CD4-positive, alpha-beta memory T cell (primary cell): ENCODE measurements around the gene TINAGL1. TPM values are rescaled to one million over a fixed set of nuclear protein-coding genes. Genes with fewer than 3 reads are reported as not detected.

ENCODE experiments used
- CTCF ChIA-PET: fragments of 350-600 bp; sonication (Branson Sonifier 250); formaldehyde crosslinking; loops from one replicate; lab custom pipeline; 2021; ENCODE audit warnings: inconsistent platforms; ENCODE audit not compliant: partially characterized antibody; lab: Charles Lee
- POLR2A ChIA-PET: fragments of 350-600 bp; sonication (Branson Sonifier 250); formaldehyde crosslinking; loops from one replicate; lab custom pipeline; 2021; ENCODE audit not compliant: partially characterized antibody; lab: Charles Lee
- DNase-seq, 5 donors: peaks; one replicate each; pipeline versions ENCODE4 v3.0.0 to v3.0.0-alpha.2; 2020 to 2022; ENCODE audit warnings: mixed read lengths in 1 of 5
- H3K27ac ChIP-seq: one replicate; pipeline ENCODE4 v1.7.0; 2013; ENCODE audit warnings: low read depth, low read length
- H3K27me3 ChIP-seq: 2 replicates; pipeline ENCODE4 v1.7.0; 2013; ENCODE audit warnings: mild to moderate bottlenecking, low read length, moderate library complexity; ENCODE audit not compliant: insufficient read depth
- H3K36me3 ChIP-seq: 2 replicates; pipeline ENCODE4 v1.7.0; 2013; ENCODE audit warnings: mild to moderate bottlenecking, low read length, moderate library complexity; ENCODE audit not compliant: insufficient read depth
- H3K4me1 ChIP-seq: 2 replicates; pipeline ENCODE4 v1.7.0; 2013; ENCODE audit warnings: mild to moderate bottlenecking, low read length, moderate library complexity; ENCODE audit not compliant: insufficient read depth
- H3K4me3 ChIP-seq, 2 donors: one replicate each; pipeline ENCODE4 v1.7.0; 2013; ENCODE audit warnings: low read length in 2 of 2, mild to moderate bottlenecking in 1 of 2
- H3K9me3 ChIP-seq, 2 donors: one replicate each; pipeline ENCODE4 v1.7.0; 2013; ENCODE audit warnings: low read length in 2 of 2, control low read depth in 1 of 2; ENCODE audit not compliant: control insufficient read depth in 1 of 2
- H3K27ac Mint-ChIP-seq, 7 donors: one replicate each; pipeline ENCODE4 v1.8.0; 2020 to 2021; ENCODE audit warnings: mixed read lengths in 7 of 7, mild to moderate bottlenecking in 6 of 7, inconsistent platforms in 3 of 7, moderate library complexity in 3 of 7
- H3K27me3 Mint-ChIP-seq, 2 donors: one replicate each; pipeline ENCODE4 v1.8.0; 2020 to 2021; ENCODE audit warnings: mixed read lengths in 2 of 2
- H3K36me3 Mint-ChIP-seq, 2 donors: one replicate each; pipeline ENCODE4 v1.8.0; 2020 to 2021; ENCODE audit warnings: mixed read lengths in 2 of 2, inconsistent platforms in 1 of 2, mild to moderate bottlenecking in 1 of 2
- H3K4me1 Mint-ChIP-seq, 4 donors: one replicate each; pipeline ENCODE4 v1.8.0; 2020 to 2021; ENCODE audit warnings: mixed read lengths in 4 of 4, mild to moderate bottlenecking in 1 of 4
- H3K4me3 Mint-ChIP-seq, 8 donors: one replicate each; pipeline ENCODE4 v1.8.0; 2020 to 2021; ENCODE audit warnings: mixed read lengths in 8 of 8, mild to moderate bottlenecking in 7 of 8, moderate library complexity in 6 of 8, inconsistent platforms in 3 of 8
- H3K9me3 Mint-ChIP-seq, 8 donors: one replicate each; pipeline ENCODE4 v1.8.0; 2020 to 2021; ENCODE audit warnings: mixed read lengths in 8 of 8, mild to moderate bottlenecking in 5 of 8, inconsistent platforms in 3 of 8, moderate library complexity in 1 of 8
- intact Hi-C: fragments of 100-400 bp; cut with micrococcal nuclease; formaldehyde crosslinking; loops from one replicate; pipeline ENCODE4 v1.15.1; 2023
- polyA plus RNA-seq, 2 donors: library from polyadenylated mRNA; unstranded; fragments of 300-500 nt; fragmentation: Illumina TruSeq; gene quantifications; one replicate each; pipeline ENCODE4 v1.2.3, GENCODE V29; 2021
- total RNA-seq, 2 experiments: library from RNA; stranded (reverse); gene quantifications; one replicate each; pipeline ENCODE4 v1.2.3, GENCODE V29; 2021

The TINAGL1 gene
- total and polyA plus RNA-seq, 4 experiments from 2014 or later: not detected

DNA sequence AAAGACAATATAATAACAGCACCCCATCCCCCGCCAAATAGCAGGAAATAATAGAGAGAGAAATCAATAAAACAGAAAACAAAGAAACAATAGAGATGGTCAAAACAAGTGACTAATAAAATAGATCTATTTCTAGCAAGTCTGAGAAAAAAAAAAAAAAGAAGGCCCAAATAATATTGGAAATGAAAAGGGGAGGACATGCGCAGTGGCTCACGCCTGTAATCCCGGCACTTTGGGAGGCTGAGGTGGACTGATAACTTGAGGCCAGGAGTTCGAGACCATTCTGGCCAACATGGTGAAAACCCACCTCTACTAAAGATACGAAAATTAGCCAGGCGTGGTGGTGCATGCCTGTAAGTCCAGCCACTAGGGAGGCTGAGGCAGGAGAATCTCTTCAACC, 22.7 kb downstream of the TINAGL1 start:
- no peaks in the 10 kb centered on the region for H3K4me1 ChIP-seq
- ChIA-PET POLR2A (no interaction called here), CTCF (no interaction called here)
- Mint-ChIP-seq H3K27me3 (peaks cover 1 to 5% of the 10 kb centered on the region in 2 donors), H3K9me3 (peaks cover 0 to 4% (median 0%) of the 10 kb centered on the region in 8 donors), H3K27ac (no peak overlapping the region), H3K4me1 (no peaks in the 10 kb centered on the region), H3K36me3 (no peaks in the 10 kb centered on the region), H3K4me3 (no peak overlapping the region)
- no peaks in the 10 kb centered on the region for H3K36me3 ChIP-seq
- no peak overlapping the region for H3K27ac ChIP-seq
- no peak for DNase-seq
- H3K4me3 ChIP-seq: no peak overlapping the region
- H3K9me3 ChIP-seq: no peaks in the 10 kb centered on the region
- no peaks in the 10 kb centered on the region for H3K27me3 ChIP-seq
- intact Hi-C loops: no loop called here

DNA sequence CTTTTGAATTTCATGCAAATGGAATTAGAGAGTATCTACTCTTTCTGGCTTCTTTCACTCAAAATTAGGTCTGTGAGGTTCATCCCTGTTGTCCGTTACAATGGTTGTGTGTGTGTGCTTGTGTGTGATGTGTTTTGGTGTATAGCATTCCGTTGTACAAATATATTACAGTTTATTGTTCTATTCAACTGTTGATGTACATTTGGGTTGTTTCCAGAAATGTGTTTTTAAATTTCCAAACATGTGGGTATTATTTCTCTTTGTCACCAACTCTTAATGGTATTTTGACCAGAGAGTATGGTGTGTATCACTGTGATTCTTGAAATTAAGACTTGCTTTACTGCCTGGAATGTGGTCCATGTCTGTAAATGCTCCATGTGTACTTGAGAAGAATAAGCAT, 24.3 kb downstream of the TINAGL1 start:
- no peaks in the 10 kb centered on the region for H3K9me3 ChIP-seq
- intact Hi-C loops: no loop called here
- Mint-ChIP-seq H3K36me3 (no peaks in the 10 kb centered on the region), H3K4me1 (no peaks in the 10 kb centered on the region), H3K27ac (no peak overlapping the region), H3K4me3 (no peak overlapping the region), H3K27me3 (peaks cover 1 to 2% of the 10 kb centered on the region in 2 donors), H3K9me3 (peaks cover 0 to 4% (median 0%) of the 10 kb centered on the region in 8 donors)
- ChIA-PET CTCF (interaction anchor here (1.2 kb wide), 1 partner anchor 13 kb away, joined by 3 read pairs; no protein-coding TSS in a partner anchor), POLR2A (no interaction called here)
- H3K4me3 ChIP-seq: no peak overlapping the region
- no peaks in the 10 kb centered on the region for H3K36me3 ChIP-seq
- no peak for DNase-seq
- H3K4me1 ChIP-seq: no peaks in the 10 kb centered on the region
- H3K27me3 ChIP-seq: no peaks in the 10 kb centered on the region
- no peak overlapping the region for H3K27ac ChIP-seq

DNA sequence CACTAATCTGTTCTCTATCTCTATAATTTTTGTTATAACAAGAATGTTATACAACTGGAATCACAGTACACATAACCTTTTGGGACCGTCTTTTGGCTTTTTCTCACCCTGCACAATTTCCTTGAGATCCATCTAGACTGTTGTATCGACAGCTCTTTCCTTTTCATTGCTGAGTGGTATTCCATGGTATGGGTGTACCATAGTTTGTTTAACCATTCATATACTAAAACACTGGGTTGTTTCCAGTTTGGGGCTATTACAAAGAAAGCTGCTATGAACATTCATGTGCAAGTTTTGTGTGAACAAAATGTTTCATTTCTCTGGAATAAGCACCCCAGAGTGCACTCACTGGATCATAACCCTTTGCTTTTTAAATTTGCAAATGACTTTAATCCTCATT, 25.8 kb downstream of the TINAGL1 start:
- Mint-ChIP-seq H3K9me3 (peaks cover 0 to 4% (median 0%) of the 10 kb centered on the region in 8 donors), H3K4me1 (no peaks in the 10 kb centered on the region), H3K27me3 (peaks cover 1 to 2% of the 10 kb centered on the region in 2 donors), H3K4me3 (no peak overlapping the region), H3K36me3 (no peaks in the 10 kb centered on the region), H3K27ac (no peak overlapping the region)
- H3K36me3 ChIP-seq: no peaks in the 10 kb centered on the region
- H3K4me1 ChIP-seq: no peaks in the 10 kb centered on the region
- H3K9me3 ChIP-seq: no peaks in the 10 kb centered on the region
- ChIA-PET POLR2A (no interaction called here), CTCF (no interaction called here)
- no peak overlapping the region for H3K4me3 ChIP-seq
- no peaks in the 10 kb centered on the region for H3K27me3 ChIP-seq
- DNase-seq: no peak
- intact Hi-C loops: no loop called here
- H3K27ac ChIP-seq: no peak overlapping the region

DNA sequence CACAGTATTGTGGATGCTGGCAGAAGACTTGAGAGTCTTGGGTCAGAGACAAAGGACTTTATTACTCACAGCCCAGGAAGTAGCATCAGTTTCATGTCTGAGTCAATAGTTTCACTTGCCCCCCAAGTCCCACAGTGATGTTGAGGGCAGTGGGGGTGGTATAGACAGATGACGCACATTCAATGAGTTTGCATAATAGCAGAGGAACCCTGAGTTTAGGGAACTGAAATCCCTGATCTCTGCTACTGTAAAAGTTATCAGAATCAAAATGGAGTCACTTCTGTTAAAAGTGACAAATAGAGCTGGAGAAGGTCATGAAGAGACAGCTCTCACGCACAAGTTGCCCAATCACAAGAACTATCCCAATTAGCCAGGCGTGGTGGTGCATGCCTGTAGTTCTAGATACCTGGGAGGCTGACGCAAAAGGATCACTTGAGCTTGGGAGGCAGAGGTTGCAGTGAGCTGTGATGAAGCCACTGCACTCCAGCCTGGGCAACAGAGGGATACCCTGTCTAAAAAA, 29.7 kb downstream of the TINAGL1 start:
- no peak overlapping the region for H3K4me3 Mint-ChIP-seq
- H3K9me3 ChIP-seq: no peaks in the 10 kb centered on the region
- no peak overlapping the region for H3K27ac ChIP-seq
- no peaks in the 10 kb centered on the region for H3K36me3 ChIP-seq
- peaks cover 0 to 4% (median 0%) of the 10 kb centered on the region in 8 donors for H3K9me3 Mint-ChIP-seq
- H3K4me1 ChIP-seq: no peaks in the 10 kb centered on the region
- H3K27me3 Mint-ChIP-seq: peaks cover 0 to 4% of the 10 kb centered on the region in 2 donors
- intact Hi-C loops: no loop called here
- DNase-seq: peak in 1 of 5 donors; percentile 2
- no peaks in the 10 kb centered on the region for H3K36me3 Mint-ChIP-seq
- CTCF ChIA-PET: interaction anchor here (1.2 kb wide), 1 partner anchor 15 kb away, joined by 3 read pairs; no protein-coding TSS in a partner anchor
- H3K27ac Mint-ChIP-seq: no peak overlapping the region
- no peak overlapping the region for H3K4me3 ChIP-seq
- H3K4me1 Mint-ChIP-seq: no peaks in the 10 kb centered on the region
- POLR2A ChIA-PET: no interaction called here
- peaks cover 3% of the 10 kb centered on the region for H3K27me3 ChIP-seq

DNA sequence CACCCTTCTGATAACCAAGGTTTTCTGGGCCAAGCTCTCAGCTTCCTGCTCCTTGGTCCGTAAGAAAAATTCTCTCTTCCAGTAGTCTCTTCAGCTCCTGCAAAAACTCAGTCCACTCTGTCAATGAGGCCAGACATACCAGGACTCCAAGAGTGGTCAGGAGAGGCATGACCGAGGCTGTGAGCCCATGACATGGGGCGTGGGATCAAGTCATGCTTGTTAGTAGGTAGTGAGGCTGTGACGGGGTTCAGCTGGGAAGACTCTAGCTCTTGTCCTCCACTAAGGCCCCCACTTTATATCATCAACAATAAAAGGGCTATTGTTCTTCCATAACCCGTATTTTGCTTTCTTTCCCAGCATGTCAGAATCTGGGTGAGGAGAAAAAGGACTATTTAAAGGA, 31.0 kb downstream of the TINAGL1 start:
- CTCF ChIA-PET: no interaction called here
- H3K4me1 ChIP-seq: no peaks in the 10 kb centered on the region
- no peaks in the 10 kb centered on the region for H3K9me3 ChIP-seq
- intact Hi-C loops: no loop called here
- peaks cover 3% of the 10 kb centered on the region for H3K27me3 ChIP-seq
- peak overlapping the region in 1 of 7 donors; percentile 60 for H3K27ac Mint-ChIP-seq
- H3K27me3 Mint-ChIP-seq: peaks cover 0 to 7% of the 10 kb centered on the region in 2 donors
- H3K36me3 ChIP-seq: no peaks in the 10 kb centered on the region
- H3K36me3 Mint-ChIP-seq: no peaks in the 10 kb centered on the region
- no peak overlapping the region for H3K27ac ChIP-seq
- H3K4me3 Mint-ChIP-seq: no peak overlapping the region
- peaks cover 0 to 1% (median 0%) of the 10 kb centered on the region in 8 donors for H3K9me3 Mint-ChIP-seq
- no peaks in the 10 kb centered on the region for H3K4me1 Mint-ChIP-seq
- no peak overlapping the region for H3K4me3 ChIP-seq
- POLR2A ChIA-PET: no interaction called here
- peak in 1 of 5 donors; percentile 13 for DNase-seq

DNA sequence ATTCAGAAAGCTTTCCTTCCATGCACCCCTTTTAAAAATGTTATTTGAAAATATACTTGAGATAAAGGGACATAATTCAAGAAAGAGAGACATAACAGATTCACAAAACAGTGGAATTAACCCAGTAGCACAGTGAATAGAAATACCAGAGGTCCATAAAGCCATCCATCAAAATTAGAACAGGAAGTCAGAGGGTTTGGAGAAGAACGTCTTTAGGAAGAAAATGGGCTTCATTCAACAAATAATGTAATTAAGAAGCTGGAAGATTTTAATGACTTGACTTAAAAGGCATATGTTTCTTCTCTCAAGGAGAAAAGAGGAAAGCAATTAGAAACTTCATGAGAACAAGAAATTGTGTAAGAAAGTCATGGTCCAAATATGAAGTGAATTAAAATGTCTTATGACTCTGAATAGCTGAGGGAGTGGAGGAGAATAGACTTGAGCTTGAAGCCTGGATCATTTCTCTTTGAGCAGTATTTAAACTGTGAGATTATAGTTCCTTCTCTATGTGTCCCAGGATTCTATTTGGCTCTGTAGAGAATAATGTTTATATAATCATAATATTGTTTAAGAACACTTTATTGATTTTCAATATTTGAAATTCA, 33.3 kb downstream of the TINAGL1 start:
- Mint-ChIP-seq H3K36me3 (no peaks in the 10 kb centered on the region), H3K27me3 (peaks cover 0 to 14% of the 10 kb centered on the region in 2 donors), H3K4me1 (no peaks in the 10 kb centered on the region), H3K9me3 (peaks cover 0 to 1% (median 0%) of the 10 kb centered on the region in 8 donors), H3K4me3 (no peak overlapping the region), H3K27ac (no peak overlapping the region)
- H3K36me3 ChIP-seq: no peaks in the 10 kb centered on the region
- H3K9me3 ChIP-seq: no peaks in the 10 kb centered on the region
- no peak overlapping the region for H3K27ac ChIP-seq
- DNase-seq: no peak
- peaks cover 3% of the 10 kb centered on the region for H3K27me3 ChIP-seq
- no peak overlapping the region for H3K4me3 ChIP-seq
- CTCF ChIA-PET: interaction anchor here (1.1 kb wide), 1 partner anchor 9 kb away, joined by 4 read pairs; no protein-coding TSS in a partner anchor
- H3K4me1 ChIP-seq: no peaks in the 10 kb centered on the region
- intact Hi-C loops: no loop called here
- POLR2A ChIA-PET: no interaction called here

DNA sequence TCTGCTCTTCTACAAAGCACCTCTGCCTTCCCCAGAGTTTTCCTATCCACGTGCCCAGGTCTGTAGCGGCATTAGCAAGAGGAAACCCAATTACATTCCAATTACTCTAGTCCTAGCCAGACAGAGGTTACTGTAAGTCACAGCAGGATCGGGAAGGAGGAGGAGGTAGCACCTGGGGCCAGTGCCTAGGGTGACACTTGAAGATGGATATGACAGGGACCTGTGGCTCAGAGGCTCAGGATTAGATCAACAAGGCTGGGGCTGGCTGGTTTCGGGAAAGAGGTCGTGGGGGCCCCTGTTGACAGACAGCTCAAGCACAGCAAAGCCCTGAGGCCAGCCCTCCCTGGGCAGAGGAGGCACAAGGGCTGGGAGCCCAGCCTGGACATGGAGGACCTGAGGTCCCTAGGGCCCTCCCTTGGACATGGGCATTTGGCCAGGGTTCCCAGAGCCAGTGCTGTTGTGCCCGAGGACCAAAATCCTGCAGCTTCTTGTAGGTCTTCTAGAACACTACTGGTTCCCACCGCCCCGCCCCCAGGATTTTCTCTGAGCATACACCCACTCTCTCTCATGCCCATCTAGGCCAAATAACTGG, 38.2 kb downstream of the TINAGL1 start:
- CTCF ChIA-PET: no interaction called here
- Mint-ChIP-seq H3K27me3 (peaks cover 16 to 33% of the 10 kb centered on the region in 2 donors), H3K36me3 (no peaks in the 10 kb centered on the region), H3K27ac (no peak overlapping the region), H3K4me3 (no peak overlapping the region), H3K9me3 (peaks cover 0 to under 1% (median 0%) of the 10 kb centered on the region in 8 donors), H3K4me1 (peaks cover 2 to 14% (median 8%) of the 10 kb centered on the region in 4 donors)
- no peak overlapping the region for H3K27ac ChIP-seq
- H3K36me3 ChIP-seq: no peaks in the 10 kb centered on the region
- intact Hi-C loops: no loop called here
- DNase-seq: no peak
- no peaks in the 10 kb centered on the region for H3K9me3 ChIP-seq
- H3K4me3 ChIP-seq: no peak overlapping the region
- peaks cover 8% of the 10 kb centered on the region for H3K4me1 ChIP-seq
- POLR2A ChIA-PET: no interaction called here
- peaks cover 17% of the 10 kb centered on the region for H3K27me3 ChIP-seq
